Measurements from ENCODE around the gene HPGDS.

GRCh38 chr4:94359221-94359620 lies 16.6 kb upstream of the HPGDS start:
- TF ChIP-seq EZH2 (IDR thresholded peaks at IDR 0.05) (no peak), POLR2AphosphoS5 (IDR thresholded peaks at IDR 0.05; ENCODE audit: borderline replicate concordance, low read depth, low read length) (no peak)
